WI38 (cell line): ENCODE results near the gene LYSMD2.
"Not testable (repeated sequence)": the region's sequence is repeated elsewhere in the genome, so short reads cannot be mapped to it uniquely, and the experiment has no call there.

Experiments used
- H3K4me3 ChIP-seq: 2 replicates; pipeline ENCODE4 v1.5.1; 2011; ENCODE audit warnings: low read depth, mild to moderate bottlenecking, control low read depth, low read length
- CTCF ChIP-seq: IDR thresholded peaks from 2 replicates; pipeline ENCODE4 v1.5.1; 2012; ENCODE audit warnings: low read depth, mild to moderate bottlenecking, control low read depth, low read length

The LYSMD2 gene

GRCh38 chr15:51737522-51738305 lies at the start of gene LYSMD2:
LYSMD2 (minus strand) TSS chr15:51737655; CDS start chr15:51737622, 33 bp downstream.
- peak within 1 kb of the TSS; percentile 69 for H3K4me3 ChIP-seq
- TF ChIP-seq CTCF = no peak

- H3K4me3 ChIP-seq = not testable (repeated sequence)
These were observed 49.7 kb upstream of the LYSMD2 start for GRCh38 chr15:51787130-51787529.

GRCh38 chr15:51783967-51784366 lies 46.5 kb upstream of the LYSMD2 start:
- no peak overlapping the region for H3K4me3 ChIP-seq
- TF ChIP-seq CTCF = no peak

- 0 out of 2 replicates have a peak, but pooled peaks have one; percentile 20 for TF ChIP-seq CTCF
- no peak overlapping the region for H3K4me3 ChIP-seq
These were observed 45.0 kb upstream of the LYSMD2 start for GRCh38 chr15:51782357-51782896.

GRCh38 chr15:51781506-51781905 lies 44.1 kb upstream of the LYSMD2 start:
- no peak for TF ChIP-seq CTCF
- no peak overlapping the region for H3K4me3 ChIP-seq

GRCh38 chr15:51780636-51781035 lies 43.2 kb upstream of the LYSMD2 start:
- no peak for TF ChIP-seq CTCF
- no peak overlapping the region for H3K4me3 ChIP-seq

- H3K4me3 ChIP-seq = no peak overlapping the region
- peak; percentile 63 for TF ChIP-seq CTCF
These were observed 39.6 kb upstream of the LYSMD2 start for GRCh38 chr15:51776952-51777569.
